GM23338 (cell line): ENCODE data around the gene GOLT1A. TPM values are rescaled to one million over a fixed set of nuclear protein-coding genes. Genes with fewer than 3 reads are reported as not detected.

ENCODE experiments used
- ATAC-seq: fragments of 200-7000 bp; cut with Tn5 transposase; 3 replicates; pipeline ENCODE4 v1.9.1; 2020
- DNase-seq: peaks from one replicate; pipeline ENCODE4 v3.0.0-alpha.2; 2015; ENCODE audit warnings: low spot score
- H2AFZ ChIP-seq: fragments of 200-600 bp; sonication (generic); 2 replicates; pipeline ENCODE4 v1.8.0; 2016; ENCODE audit warnings: antibody characterized with exemption, mild to moderate bottlenecking, moderate library complexity
- H3F3A ChIP-seq: fragments of 200-600 bp; sonication (generic); replicated peaks from 2 replicates; pipeline ENCODE4 v1.8.0; 2017; ENCODE audit warnings: antibody characterized with exemption, mixed run types, low read depth
- H3K27ac ChIP-seq: fragments of 200-600 bp; sonication (generic); 2 replicates; pipeline ENCODE4 v1.6.1; 2016; ENCODE audit warnings: low read depth
- H3K27me3 ChIP-seq: fragments of 200-600 bp; sonication (generic); 2 replicates; pipeline ENCODE4 v1.8.0; 2016; ENCODE audit warnings: mild to moderate bottlenecking, mixed run types, moderate library complexity; ENCODE audit not compliant: insufficient read depth
- H3K36me3 ChIP-seq: fragments of 200-600 bp; sonication (generic); 2 replicates; pipeline ENCODE4 v1.8.0; 2016; ENCODE audit warnings: mild to moderate bottlenecking; ENCODE audit not compliant: insufficient read depth
- H3K4me1 ChIP-seq: fragments of 200-600 bp; sonication (generic); 2 replicates; pipeline ENCODE4 v1.8.0; 2016; ENCODE audit warnings: mild to moderate bottlenecking, moderate library complexity; ENCODE audit not compliant: insufficient read depth
- H3K4me2 ChIP-seq: fragments of 200-600 bp; sonication (generic); 2 replicates; pipeline ENCODE4 v1.7.1; 2017; ENCODE audit warnings: mixed run types
- H3K4me3 ChIP-seq: fragments of 200-600 bp; sonication (generic); 2 replicates; pipeline ENCODE4 v1.6.1; 2016; ENCODE audit warnings: mixed run types
- H3K79me2 ChIP-seq: fragments of 200-600 bp; sonication (generic); replicated peaks from 2 replicates; pipeline ENCODE4 v1.8.0; 2017; ENCODE audit warnings: mild to moderate bottlenecking; ENCODE audit not compliant: insufficient read depth
- H3K9me2 ChIP-seq: fragments of 200-600 bp; sonication (generic); 2 replicates; pipeline ENCODE4 v1.8.0; 2017; ENCODE audit not compliant: insufficient read depth
- H4K20me1 ChIP-seq: fragments of 200-600 bp; sonication (generic); replicated peaks from 2 replicates; pipeline ENCODE4 v1.8.0; 2017; ENCODE audit warnings: mild to moderate bottlenecking; ENCODE audit not compliant: insufficient read depth
- H3K27ac Mint-ChIP-seq: 2 replicates; pipeline ENCODE4 v1.8.0; 2020; ENCODE audit warnings: inconsistent platforms, mild to moderate bottlenecking, moderate library complexity, mixed read lengths
- H3K27me3 Mint-ChIP-seq: 3 replicates; pipeline ENCODE4 v1.8.0; 2022; ENCODE audit warnings: low read depth, mild to moderate bottlenecking, moderate library complexity, mixed read lengths, inconsistent platforms; ENCODE audit not compliant: insufficient read depth, poor library complexity
- H3K36me3 Mint-ChIP-seq: 3 replicates; pipeline ENCODE4 v1.8.0; 2021; ENCODE audit warnings: low read depth, mild to moderate bottlenecking, inconsistent platforms, moderate library complexity, mixed read lengths
- H3K4me1 Mint-ChIP-seq: 3 replicates; pipeline ENCODE4 v1.8.0; 2020; ENCODE audit warnings: mild to moderate bottlenecking, inconsistent platforms, mixed read lengths
- H3K4me3 Mint-ChIP-seq: 3 replicates; pipeline ENCODE4 v1.8.0; 2021; ENCODE audit warnings: moderate library complexity, mild to moderate bottlenecking, inconsistent platforms, mixed read lengths
- H3K9me3 Mint-ChIP-seq: 3 replicates; pipeline ENCODE4 v1.8.0; 2020; ENCODE audit warnings: moderate library complexity, mild to moderate bottlenecking, inconsistent platforms, mixed read lengths
- CREB1 ChIP-seq: fragments of 250-450 bp; sonication (Bioruptor Pico); IDR thresholded peaks from 2 replicates; pipeline ENCODE4 v1.5.0; 2020; ENCODE audit warnings: low read depth, mild to moderate bottlenecking, moderate library complexity
- CTCF ChIP-seq, 2 experiments: fragments of 200-600 bp in 1 of 2; sonication (generic) in 1 of 2; conservative IDR thresholded peaks; 2 replicates each; pipeline versions ENCODE4 v1.5.1 to v1.6.1; 2016 to 2017; ENCODE audit warnings: antibody characterized with exemption in 2 of 2, low read depth in 2 of 2, mild to moderate bottlenecking in 2 of 2, moderate library complexity in 1 of 2
- ETS1 ChIP-seq: IDR thresholded peaks from 2 replicates; pipeline ENCODE4 v1.6.1; 2016; ENCODE audit warnings: antibody characterized with exemption
- EZH2 ChIP-seq: fragments of 200-600 bp; sonication (generic); IDR thresholded peaks from one replicate; pipeline ENCODE4 v1.8.0; 2017; ENCODE audit warnings: antibody characterized with exemption, mild to moderate bottlenecking, low read depth; ENCODE audit not compliant: unreplicated experiment
- EZH2phosphoT487 ChIP-seq: fragments of 200-600 bp; sonication (generic); IDR thresholded peaks from one replicate; pipeline ENCODE4 v1.8.1; 2018; ENCODE audit warnings: antibody characterized with exemption; ENCODE audit not compliant: unreplicated experiment
- JUNB ChIP-seq: IDR thresholded peaks from one replicate; pipeline ENCODE4 v1.6.1; 2016; ENCODE audit warnings: antibody characterized with exemption; ENCODE audit not compliant: unreplicated experiment
- NANOG ChIP-seq: IDR thresholded peaks from 2 replicates; pipeline ENCODE4 v1.6.1; 2016; ENCODE audit warnings: antibody characterized with exemption, borderline replicate concordance
- POLR2AphosphoS5 ChIP-seq: IDR thresholded peaks from 2 replicates; pipeline ENCODE4 v1.6.1; 2016; ENCODE audit warnings: antibody characterized with exemption, low read depth
- REST ChIP-seq: IDR thresholded peaks from one replicate; pipeline ENCODE4 v1.6.1; 2018; ENCODE audit warnings: antibody characterized with exemption; ENCODE audit not compliant: unreplicated experiment
- STAT1 ChIP-seq: IDR thresholded peaks from one replicate; pipeline ENCODE4 v1.6.1; 2016; ENCODE audit warnings: antibody characterized with exemption; ENCODE audit not compliant: unreplicated experiment
- ZNF114 ChIP-seq: fragments of 250-450 bp; sonication (Bioruptor Pico); IDR thresholded peaks from 2 replicates; pipeline ENCODE4 v1.5.0; 2020; ENCODE audit warnings: mild to moderate bottlenecking, moderate library complexity
- ZNF331 ChIP-seq: fragments of 250-450 bp; sonication (Bioruptor Pico); IDR thresholded peaks from 2 replicates; pipeline ENCODE4 v1.5.0; 2020; ENCODE audit warnings: low read depth, mild to moderate bottlenecking, moderate library complexity
- ZNF462 ChIP-seq: fragments of 250-450 bp; sonication (Bioruptor Pico); IDR thresholded peaks from 2 replicates; pipeline ENCODE4 v1.5.0; 2020; ENCODE audit warnings: mild to moderate bottlenecking, moderate library complexity
- polyA plus RNA-seq: library from polyadenylated mRNA; unstranded; fragments of >200 nt; fragmentation: Nextera tagmentation; extraction: Ambion mirVana; gene quantifications from 2 replicates; pipeline ENCODE4 v1.2.1, GENCODE V29; 2016
- total RNA-seq: library from RNA; depleted of rRNA; stranded (reverse); fragments of >200 nt; shearing (Covaris generic); gene quantifications from 2 replicates; pipeline ENCODE4 v1.2.3, GENCODE V29; 2014

Gene GOLT1A
- total and polyA plus RNA-seq, 2 experiments from 2014 or later: 3.0 to 7.2 TPM

DNA sequence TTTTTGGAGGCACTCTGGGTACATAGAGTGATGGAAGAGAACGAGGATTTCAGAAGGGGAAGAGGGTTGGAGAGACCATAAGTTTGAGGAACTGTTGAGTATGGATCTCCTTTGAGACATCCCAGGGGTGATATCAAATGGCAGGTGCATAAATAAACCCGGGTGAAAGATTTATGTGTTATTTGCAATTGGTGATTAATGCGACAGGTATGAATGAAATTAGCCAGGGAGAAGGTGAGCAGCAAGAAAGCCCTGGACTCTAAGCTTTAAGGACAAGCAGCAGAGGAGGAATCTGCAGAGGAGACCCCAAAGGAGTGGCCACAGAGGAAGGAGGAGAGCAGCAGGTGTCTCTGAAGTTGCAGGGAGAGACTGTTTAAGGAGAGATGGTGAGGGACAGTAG is 38.8 kb downstream of the GOLT1A start:
- H3K36me3 ChIP-seq: 0 out of 2 replicates have a peak, but pooled peaks cover 5% of the 10 kb centered on the region
- ATAC-seq (no peak), DNase-seq (no peak)
- no peak overlapping the region for H3K4me3 Mint-ChIP-seq
- H3K4me1 ChIP-seq: no peaks in the 10 kb centered on the region
- H3K27me3 ChIP-seq: no peaks in the 10 kb centered on the region
- no peak for TF ChIP-seq ETS1
- TF ChIP-seq JUNB: no peak
- TF ChIP-seq POLR2AphosphoS5: no peak
- no peak for TF ChIP-seq ZNF462 (CRISPR knock-in tag)
- no peak for TF ChIP-seq ZNF114 (CRISPR knock-in tag)
- no peak for TF ChIP-seq CREB1 (CRISPR knock-in tag)
- no peak for TF ChIP-seq STAT1
- no peak for TF ChIP-seq EZH2
- no peak for TF ChIP-seq ZNF331 (CRISPR knock-in tag)
- no peak for TF ChIP-seq REST
- no peak for TF ChIP-seq NANOG
- no peak for TF ChIP-seq EZH2phosphoT487
- no peak for TF ChIP-seq CTCF (conservative IDR thresholded peaks at IDR 0.05; ENCODE audit: low read depth in 2 of 2)
- no peak overlapping the region for H3K4me2 ChIP-seq
- no peaks in the 10 kb centered on the region for H3K79me2 ChIP-seq
- H3K27ac Mint-ChIP-seq: no peak overlapping the region
- no peaks in the 10 kb centered on the region for H4K20me1 ChIP-seq
- peaks cover 19% of the 10 kb centered on the region for H3K9me3 Mint-ChIP-seq
- H3K27ac ChIP-seq: no peak overlapping the region
- H3K36me3 Mint-ChIP-seq: peaks cover 5% of the 10 kb centered on the region; the same call in 2 of the 3 replicates
- peaks cover 2% of the 10 kb centered on the region for H3K27me3 Mint-ChIP-seq
- no peak overlapping the region for H2AFZ ChIP-seq
- no peak overlapping the region for H3K4me3 ChIP-seq
- 0 out of 2 replicates have a peak, but pooled peaks cover 5% of the 10 kb centered on the region for H3K9me2 ChIP-seq
- no peaks in the 10 kb centered on the region for H3K4me1 Mint-ChIP-seq
- H3F3A ChIP-seq: no peaks in the 10 kb centered on the region
